GM19324 (cell line): ENCODE results near the gene SEC62.
A peak's percentile ranks its signal among the peaks of the same experiment; 100 is the strongest.
"Not testable (repeated sequence)": the region's sequence is repeated elsewhere in the genome, so short reads cannot be mapped to it uniquely, and the experiment has no call there.

Experiments used
- ATAC-seq: cut with Tn5 transposase; IDR thresholded peaks from one replicate; pipeline ENCODE4 v1.9.1; 2021; ENCODE audit warnings: mild to moderate bottlenecking, moderate library complexity; ENCODE audit not compliant: unreplicated experiment, low FRiP score

The SEC62 gene

DNA sequence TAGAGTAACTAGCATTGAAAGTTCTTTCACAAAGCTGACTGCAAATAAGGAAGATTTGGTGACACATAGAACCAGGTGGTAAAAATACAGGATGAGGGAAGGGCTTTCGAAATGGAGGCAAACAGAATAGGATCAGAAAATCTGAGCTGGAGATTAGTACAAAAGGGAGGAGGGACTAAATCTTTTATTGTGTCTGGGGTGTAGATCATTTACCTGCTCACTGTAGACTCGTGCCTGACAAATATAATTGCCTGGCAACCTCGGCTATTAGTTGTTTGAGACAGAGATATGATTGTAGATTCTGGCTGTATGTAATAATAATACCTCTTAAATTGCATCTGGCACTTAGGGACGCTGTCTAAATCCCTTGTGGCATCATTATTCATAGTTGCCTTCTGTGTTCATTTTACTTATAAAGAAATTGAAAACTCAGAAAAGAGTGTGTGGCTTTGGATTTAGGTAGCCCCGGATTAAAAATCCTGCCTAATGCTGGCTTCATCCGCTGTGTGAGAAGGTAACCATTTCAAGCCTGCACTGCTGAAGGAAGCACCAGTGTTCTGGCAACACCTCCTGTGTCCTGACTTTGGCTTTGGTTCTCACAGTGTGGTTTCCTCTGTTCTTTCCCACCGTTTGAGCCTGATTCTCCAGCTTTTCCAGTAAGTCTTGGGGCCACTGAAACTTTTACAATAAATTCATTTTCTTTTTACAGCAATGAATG, 46.2 kb downstream of the SEC62 start:
- no peak for ATAC-seq

- ATAC-seq, result no peak
Measured at GRCh38 chr3:170016057-170016456, 49.5 kb downstream of the SEC62 start.

- not testable (repeated sequence) for ATAC-seq
Measured at GRCh38 chr3:170019306-170019705, 52.7 kb downstream of the SEC62 start.

- no peak for ATAC-seq
Measured at GRCh38 chr3:170021083-170021482, 54.5 kb downstream of the SEC62 start.

DNA sequence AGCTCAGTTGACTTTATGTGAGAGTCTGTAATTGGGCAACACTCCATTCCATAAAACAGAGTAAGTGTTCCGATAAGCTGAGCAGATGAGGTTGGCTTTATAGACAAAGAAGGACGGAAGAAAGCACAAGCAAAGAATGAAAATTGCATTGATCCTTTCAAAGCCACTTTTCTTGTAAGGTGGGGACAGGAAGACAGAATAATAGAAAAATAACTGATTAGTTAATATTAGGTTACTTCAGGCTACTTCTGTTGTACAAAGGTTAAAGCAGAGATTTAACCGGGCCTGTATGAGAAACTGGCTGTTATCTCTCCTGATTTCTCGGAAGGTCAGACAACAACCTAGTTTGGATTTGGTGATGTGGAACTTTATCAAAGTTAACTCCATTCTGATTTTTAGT, 55.7 kb downstream of the SEC62 start:
- ATAC-seq, result no peak

GRCh38 chr3:170023165-170023564, 56.6 kb downstream of the SEC62 start:
- no peak for ATAC-seq

GRCh38 chr3:170024581-170024980, 58.0 kb downstream of the SEC62 start:
- no peak for ATAC-seq

DNA sequence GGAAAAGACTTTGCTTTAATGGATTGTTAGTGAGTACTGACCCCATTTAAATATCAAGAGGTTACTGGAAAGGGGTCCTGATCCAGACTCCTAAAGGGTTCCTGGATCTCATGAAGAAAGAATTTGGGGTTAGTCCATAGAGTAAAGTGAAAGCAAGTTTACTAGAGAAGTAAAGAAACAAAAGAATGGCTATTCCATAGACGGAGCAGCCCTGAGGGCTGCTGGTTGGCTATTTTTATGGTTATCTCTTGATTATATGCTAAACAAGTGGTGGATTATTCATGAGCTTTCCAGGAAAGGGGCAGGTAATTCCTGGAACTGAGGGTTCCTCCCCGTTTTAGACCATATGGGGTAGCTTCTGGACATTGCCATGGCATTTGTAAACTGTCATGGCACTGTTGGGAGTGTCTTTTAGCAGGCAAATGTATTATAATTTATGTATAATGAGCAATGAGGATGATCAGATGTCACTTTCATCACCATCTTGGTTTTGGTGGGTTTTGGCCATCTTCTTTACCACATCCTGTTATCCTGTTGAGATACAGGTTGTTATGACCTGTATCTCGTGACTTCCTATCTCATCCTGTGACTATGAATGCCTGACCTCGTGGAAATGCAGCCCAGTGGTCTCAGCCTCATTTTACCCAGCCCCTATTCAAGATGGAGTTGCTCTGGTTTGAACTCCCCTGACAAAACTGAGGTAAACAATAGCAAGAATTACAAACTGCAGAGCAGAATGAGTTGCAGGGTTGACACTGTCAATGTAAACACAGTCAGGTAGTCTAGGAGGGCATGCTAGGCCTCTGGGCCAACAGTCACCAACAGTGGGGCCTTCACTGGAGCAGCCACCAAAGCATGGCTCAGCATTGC, 60.9 kb downstream of the SEC62 start:
- no peak for ATAC-seq

GRCh38 chr3:170033489-170033888, 66.9 kb downstream of the SEC62 start:
- ATAC-seq, result no peak

DNA sequence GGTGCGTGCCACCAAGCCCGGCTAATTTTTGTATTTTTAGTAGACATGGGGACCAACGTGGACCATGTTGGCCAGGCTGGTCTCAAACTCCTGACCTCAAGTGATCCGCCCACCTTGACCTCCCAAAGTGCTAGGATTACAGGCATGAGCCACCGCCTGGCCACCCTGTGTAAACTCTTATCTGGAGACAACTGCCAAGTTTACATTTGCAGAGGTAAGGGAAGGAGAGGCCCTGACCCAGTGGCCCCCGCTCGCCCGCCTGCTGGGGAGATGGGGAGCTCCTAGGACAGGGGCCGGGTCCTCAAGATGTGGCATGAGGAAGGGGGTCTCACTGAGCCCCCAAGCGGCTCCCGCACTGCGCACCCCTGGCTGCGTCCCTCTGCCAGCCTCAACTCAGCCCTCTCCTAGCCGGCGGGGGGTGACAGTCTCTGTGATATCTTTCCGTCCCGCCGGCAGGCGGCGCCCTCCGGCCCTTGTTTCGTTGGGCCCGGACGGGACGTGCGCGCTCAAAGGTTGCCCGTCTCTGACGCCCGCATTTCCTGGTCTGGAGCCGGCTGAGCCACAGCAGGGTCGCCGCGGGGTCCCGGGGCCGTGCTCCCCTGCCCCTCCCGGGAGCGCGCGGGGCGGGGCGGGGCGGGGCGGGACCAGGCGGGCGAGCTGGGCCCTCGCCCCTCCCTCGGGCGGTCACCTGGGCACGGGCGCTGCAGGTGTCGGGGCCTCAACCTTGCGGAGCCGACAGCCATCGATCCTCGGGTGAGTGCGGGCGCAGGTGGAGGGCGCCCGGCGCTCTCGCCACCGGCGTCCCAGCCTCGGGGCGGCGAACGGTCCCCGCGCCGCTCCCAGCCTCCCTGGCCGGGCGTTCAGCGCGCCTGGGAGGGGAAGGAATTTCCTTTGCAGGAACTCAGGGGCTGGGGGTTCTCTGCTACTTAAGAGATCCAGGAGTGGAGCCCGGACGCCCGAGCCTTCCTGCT, 71.1 kb downstream of the SEC62 start, which contains the start of gene GPR160:
GPR160 (plus strand) TSS at position 533 of the 971 bp plus-strand sequence. CDS start 45,978 bp downstream, outside the sequence.
- peak; percentile 86 for ATAC-seq

DNA sequence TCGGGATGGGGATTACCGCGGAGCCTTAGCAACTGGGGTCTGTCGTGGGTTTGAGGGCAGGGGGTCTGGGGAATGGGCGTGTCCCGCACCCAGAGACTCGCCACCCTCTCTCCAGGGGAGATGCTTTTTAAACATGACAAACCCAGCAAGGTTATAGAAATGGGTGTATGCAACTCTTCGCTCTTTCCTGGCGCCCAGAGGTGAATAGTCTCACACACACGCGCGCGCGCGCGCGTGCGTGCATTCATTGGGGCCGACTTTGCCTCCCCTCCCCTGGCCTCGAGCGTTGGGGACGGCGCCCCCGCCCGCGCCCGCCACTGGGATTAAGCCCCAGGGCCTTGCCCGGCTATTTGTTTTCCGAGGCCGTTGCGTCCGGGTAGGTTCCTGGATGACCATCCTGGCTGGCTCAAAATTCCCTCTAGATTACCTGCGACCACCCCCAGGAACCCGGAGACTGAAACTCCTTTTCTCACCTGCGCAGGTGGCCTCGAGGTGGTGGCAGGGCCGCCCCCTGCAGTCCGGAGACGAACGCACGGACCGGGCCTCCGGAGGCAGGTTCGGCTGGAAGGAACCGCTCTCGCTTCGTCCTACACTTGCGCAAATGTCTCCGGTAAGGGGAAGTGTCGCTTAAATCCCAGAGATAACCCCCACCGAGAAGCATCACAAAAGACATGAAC, 72.0 kb downstream of the SEC62 start:
- no peak for ATAC-seq

GRCh38 chr3:170040418-170040817, 73.8 kb downstream of the SEC62 start:
- no peak for ATAC-seq

- ATAC-seq, result no peak
Measured at GRCh38 chr3:170043506-170043905, 76.9 kb downstream of the SEC62 start.

- ATAC-seq, result no peak
Measured at GRCh38 chr3:170044271-170044670, 77.7 kb downstream of the SEC62 start.

- ATAC-seq, result peak; percentile 86
Measured at GRCh38 chr3:170044795-170045244, 78.2 kb downstream of the SEC62 start.

DNA sequence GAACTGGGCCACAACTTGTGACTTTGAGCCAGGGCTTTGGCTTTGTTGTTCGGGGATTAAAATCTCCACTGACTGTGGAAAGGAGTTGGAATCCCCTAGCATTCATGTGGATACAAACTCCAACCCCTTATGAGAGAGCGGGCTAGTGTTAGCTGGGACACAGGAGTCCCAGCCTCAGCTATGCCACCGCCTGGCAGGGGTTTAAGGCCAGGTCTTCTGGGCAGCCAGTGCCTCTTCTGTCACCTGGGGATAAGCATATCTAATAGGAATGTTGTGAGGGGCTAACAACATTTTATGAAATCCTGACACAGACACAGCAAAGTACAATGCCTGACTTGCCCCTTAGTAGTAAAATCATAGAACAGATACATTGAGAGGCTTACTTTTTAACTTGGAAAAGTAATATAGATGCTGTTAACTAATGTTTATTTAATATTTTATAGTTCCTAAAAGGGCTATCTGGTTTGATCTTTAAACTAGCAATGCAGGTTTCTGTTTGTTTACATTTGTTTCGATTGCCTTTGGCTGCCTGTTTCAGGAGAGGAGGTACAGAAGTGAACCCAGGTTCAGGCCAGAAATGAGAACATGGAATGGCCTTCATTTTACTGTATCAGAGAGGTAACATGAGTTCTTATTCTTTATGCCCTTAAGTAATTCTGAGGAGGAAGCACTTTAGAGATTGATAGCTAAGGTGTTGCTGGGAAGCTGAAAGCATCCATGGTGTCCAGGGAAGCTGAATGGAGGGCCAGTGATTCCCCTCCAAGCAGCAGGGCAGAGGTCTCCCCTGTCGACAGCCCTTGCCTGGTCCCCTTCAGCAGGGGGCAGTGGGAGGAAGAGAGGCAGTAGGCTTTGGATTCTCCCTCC, 79.9 kb downstream of the SEC62 start:
- no peak for ATAC-seq

GRCh38 chr3:170047133-170047404, 80.5 kb downstream of the SEC62 start:
- no peak for ATAC-seq
